Dedifferentiated amniotic fluid mesenchymal stem cell (primary cell): Measurements from ENCODE around the gene TAF15.

Experiments
- DNase-seq: peaks from one replicate; pipeline ENCODE4 v3.0.0-alpha.2; 2016; ENCODE audit errors: extremely low spot score

The TAF15 gene

DNA sequence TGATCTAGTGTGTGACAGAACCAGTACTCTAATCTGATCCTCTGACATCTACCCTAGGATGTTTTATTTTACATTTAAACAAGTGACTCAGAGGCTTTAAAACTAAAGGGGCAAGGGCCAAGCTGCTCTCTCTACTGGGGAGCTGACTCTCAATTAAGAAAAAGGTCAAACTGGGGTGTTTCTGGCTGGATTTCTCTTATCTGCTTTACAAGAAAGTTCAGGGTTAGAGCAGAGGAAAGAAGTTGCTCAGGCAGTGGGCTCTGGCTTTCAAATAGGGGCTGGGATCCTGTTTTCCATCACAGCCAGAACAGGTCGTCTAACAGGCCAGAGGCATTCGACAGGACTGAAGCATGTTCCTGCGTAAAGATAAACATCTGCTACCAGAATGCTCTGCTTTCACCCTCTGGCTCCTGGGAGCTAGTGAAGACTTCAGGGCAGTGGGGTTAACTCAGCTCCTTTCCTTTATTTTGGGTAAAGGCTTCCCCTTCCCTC is 22.3 kb upstream of the TAF15 start:
- no peak for DNase-seq

GRCh38 chr17:35788477-35789368 is 20.6 kb upstream of the TAF15 start:
- peak; percentile 83 for DNase-seq

GRCh38 chr17:35790841-35791240 is 18.4 kb upstream of the TAF15 start:
- no peak for DNase-seq

DNA sequence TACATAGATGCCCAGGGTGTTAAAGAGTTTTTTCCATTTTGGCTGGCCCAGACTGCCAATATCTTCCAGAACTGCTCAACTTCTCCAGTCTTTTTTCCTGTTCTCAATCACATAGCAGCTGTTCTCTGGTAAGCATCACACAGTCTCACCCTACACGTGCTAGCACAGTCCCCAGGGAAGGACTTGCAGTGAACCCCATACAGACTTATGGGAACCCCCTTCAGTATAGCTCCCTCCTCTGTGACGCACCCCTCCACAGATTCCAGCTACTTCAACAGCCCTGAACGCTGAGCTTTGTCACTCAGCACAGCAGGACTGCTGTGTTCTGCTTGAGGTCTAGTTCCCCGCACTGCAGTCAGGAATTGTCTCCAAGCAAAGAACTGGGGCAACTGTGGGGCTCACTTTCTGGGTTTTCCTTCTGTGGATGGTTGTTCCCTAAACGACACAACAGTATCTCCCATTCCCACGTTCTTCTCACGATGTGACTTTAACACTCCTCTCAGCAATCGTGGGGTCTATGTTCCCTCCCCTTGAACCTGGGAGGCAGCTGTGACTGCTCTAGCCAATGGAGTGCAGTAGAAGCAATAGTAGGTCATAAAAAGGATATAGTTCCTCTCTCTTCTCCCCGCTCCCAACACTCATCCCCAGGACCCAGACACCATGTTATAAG is 17.5 kb upstream of the TAF15 start:
- no peak for DNase-seq

DNA sequence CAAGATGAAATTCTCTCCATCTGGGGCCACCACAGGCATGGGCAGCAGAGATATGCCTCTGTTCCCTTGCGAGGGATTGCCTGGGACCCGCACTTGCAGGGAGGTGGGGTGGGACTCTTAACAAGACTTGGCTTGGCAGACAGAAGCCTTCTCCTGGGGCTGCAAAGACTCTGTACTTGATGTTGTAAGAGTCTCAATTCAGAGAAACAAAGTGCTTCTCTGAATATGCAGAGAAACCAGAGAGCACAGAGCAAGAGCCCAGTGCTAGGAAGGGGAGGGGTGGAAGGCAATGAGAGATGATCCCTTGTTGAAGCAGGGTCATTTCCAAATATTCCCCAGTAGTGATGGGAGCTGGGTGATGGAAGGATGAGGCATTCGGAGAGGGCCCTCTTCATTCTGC is 16.0 kb upstream of the TAF15 start:
- DNase-seq, result no peak

DNA sequence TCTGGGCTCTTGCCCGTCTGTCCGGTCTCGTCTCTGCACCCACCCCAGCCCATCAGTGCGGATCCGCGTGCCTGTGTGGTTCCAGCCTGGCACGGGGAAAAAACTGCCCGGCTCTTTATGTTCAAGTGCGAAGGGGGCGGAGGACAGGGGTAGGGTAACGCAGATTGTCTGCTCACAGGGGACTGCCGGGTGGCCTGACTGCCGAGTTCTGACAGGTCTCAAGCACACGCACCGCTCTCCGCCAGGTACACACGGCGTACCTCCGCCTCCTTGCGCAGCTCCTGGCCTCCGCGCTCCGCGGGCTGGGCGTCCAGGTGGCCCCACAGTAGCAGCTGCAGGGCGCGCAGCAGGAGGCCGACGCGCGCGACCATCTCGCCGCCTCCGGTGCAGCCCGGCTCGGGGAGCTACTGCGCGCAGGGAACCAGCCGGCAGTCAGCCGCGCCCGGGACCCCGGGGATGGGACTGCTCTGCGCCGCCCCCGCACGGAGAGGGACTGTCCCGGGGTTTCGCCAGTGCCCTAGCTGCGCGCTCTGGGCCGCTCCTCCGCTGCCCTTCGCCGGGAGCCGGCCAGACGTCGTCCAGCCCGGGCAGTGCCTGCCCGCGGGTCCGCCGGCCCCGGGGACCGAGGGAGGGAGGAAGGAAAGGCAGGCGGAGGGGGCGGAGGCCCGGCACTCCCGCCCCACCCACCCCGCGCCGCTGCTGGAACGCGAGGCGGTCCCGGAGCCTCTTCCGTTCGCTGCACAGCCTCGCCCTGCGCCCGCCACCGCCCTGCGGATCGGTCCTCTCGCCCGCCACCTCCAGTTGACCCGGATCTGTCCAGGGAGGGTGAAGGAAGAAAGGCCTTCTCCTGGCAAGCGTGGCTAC is 14.0 kb upstream of the TAF15 start, which contains the start of gene MMP28:
TSS of gene MMP28 (minus strand) at position 635 of the 864 bp plus-strand sequence. CDS start at position 371, 264 bp downstream.
- no peak for DNase-seq

DNA sequence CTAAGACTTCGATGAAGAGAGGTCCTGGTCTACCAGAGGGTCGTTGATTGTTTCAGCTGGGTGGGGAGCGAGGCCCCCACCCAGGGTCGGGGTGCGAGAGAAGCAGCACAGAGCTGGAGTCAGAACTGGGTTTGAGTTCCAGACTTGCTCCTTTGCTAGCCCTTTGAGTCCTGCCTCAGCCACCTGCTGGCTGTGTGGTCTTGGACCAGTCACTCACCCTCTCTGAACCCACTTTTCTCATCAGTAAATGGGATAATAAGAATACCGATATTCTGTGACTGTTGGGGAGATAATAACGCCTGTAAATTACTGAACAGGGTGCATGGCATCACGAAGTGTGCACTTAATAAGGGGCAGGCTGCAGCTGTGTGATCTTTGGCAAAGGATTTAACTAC is 13.4 kb upstream of the TAF15 start:
- no peak for DNase-seq

GRCh38 chr17:35796942-35797341 is 12.3 kb upstream of the TAF15 start:
- DNase-seq, result no peak

DNA sequence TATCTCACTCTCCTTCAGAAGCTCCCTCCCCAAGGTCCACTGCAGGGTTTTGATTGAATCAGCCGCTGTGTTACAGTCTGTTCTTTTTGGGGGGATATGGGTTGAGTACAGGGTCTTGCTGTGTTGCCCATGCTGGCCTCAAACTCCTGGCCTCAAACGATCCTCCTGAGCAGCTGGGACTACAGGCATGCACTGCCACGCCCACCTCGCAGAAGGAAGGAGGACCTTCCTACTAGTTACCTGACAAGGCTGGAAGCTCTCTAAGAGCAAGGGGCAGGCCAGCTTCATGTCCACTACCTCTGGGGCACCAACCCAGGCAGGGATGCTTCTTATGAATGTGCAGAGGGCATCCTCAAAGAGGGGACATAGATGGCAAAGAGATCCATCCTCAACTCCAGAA is 11.9 kb upstream of the TAF15 start:
- DNase-seq, result no peak

DNA sequence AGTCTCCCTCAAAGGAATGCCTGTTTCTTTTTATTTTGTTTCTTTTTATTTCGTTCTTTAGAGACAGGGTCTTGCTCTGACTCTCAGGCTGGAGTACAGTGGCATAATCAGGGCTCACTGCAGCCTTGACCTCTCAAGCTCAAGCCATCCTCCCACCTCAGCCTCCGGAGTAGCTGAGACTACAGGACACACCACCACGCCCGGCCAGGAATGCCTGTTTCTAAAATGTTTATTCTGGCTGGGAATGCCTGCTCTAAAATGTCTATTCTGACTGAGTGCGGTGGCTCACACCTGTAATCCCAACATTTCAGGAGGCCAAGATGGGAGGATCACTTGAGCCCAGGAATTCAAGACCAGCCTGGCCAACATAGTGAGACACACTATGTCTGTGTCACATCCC is 11.4 kb upstream of the TAF15 start:
- DNase-seq, result no peak

GRCh38 chr17:35799942-35800341 is 9.3 kb upstream of the TAF15 start:
- peak; percentile 81 for DNase-seq

DNA sequence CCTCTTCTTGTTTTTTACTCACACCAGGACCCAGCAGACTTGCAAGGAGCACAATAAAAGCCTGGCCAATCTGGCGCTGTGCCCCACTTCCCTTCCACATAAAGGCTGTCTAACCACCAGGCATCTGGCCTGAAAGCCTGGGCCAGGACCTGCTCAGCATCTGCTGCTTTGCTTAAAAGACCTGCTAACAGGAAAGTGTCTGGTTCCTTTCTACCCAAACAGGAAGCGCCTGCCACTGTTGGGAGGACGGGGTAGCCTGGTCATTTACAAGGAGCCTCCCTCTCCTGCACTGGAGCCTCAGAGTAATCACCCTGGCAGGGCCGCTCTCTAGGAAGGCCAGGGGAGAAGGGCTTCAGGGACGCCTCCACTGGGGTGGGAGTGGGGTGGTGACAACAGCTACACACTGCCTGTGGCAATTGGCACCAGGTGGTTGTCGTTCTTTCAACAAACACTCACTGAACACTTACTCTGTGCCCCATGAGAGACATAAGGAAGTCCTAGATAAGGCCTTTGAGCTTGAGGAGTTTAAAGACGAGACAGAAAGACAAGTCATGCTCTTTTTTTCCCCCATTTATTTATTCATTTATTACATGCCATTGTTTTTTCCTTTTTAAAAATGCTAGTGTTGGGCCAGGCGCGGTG is 7.6 kb upstream of the TAF15 start:
- DNase-seq, result no peak

DNA sequence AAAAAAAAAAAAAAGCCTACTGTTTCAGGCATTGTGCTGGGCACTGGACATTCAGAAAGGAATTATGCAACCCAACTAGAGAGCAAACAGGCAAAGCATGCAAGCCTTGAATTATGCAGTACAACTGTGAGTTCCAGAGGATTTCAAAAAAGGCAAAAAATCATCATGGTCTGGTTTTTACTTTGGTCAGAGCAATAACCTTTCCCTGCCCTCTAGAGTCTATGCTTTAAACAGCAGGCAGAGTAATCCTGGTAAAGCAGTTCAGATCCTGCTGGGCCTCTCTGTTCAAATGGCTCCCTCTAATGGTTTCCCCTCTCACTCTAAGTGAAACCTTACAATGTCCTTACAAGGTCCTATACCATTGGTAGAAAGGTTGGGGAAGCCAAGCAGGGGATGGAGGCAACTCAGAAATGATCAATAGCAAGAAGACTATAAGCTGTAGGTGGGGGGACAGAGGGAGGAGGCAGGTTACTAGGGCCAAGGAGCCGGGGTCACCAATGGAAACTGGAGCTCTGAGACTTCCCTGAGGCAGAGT is 4.6 kb upstream of the TAF15 start:
- DNase-seq, result peak; percentile 97

- DNase-seq, result peak; percentile 32
Measured at GRCh38 chr17:35807371-35808144, 1.7 kb upstream of the TAF15 start.

- no peak for DNase-seq
Measured at GRCh38 chr17:35808240-35808961, 883 bp upstream of the TAF15 start.

DNA sequence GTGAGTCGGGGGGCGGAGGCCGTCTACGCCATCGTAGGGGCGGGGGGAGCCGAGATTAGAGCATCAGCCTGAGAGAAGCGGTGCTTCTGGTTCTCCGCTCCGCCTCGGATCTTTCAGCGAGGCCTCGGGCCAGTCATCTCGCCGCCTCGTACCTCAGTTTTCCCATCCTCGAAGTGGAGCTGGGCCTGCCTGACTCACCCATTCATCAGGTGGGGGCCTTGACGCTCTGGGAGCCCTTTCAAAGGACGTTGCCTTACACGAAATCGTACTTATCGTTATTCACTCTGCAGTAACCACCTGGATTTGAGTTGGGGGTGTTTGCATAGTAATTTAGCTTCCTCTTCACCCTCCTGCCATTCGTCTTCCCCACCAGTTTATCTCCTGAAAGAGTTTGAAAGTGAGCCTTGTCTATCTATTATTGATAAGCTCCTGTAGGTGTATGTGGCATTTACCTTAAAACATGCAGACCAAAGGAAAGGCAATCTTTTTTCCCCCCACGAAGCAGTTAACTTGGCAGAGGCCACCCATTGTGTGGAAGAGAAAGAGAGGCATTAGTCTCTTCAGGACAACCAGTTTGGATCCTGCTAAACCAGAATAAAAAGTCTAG is 674 bp downstream of the TAF15 start:
- peak; percentile 17 for DNase-seq

GRCh38 chr17:35811759-35812158 is 2.5 kb downstream of the TAF15 start:
- DNase-seq, result no peak

DNA sequence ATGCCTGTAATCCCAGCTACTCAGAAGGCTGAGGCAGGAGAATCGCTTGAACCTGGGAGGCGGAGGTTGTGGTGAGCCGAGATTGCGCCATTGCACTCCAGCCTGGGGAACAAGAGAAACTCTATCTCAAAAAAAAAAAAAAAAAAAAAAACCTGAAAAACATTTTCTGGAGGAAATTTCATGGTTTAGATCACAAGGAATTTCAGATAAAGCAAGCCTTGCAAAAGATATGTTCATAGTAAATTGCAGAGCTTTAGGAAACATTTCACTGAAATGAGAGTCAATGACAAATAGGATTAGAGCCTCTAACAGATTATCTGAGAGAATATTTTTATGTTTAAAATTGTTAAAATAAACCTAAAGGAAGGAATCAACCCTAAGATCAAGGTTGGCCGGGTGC is 3.2 kb downstream of the TAF15 start:
- no peak for DNase-seq

DNA sequence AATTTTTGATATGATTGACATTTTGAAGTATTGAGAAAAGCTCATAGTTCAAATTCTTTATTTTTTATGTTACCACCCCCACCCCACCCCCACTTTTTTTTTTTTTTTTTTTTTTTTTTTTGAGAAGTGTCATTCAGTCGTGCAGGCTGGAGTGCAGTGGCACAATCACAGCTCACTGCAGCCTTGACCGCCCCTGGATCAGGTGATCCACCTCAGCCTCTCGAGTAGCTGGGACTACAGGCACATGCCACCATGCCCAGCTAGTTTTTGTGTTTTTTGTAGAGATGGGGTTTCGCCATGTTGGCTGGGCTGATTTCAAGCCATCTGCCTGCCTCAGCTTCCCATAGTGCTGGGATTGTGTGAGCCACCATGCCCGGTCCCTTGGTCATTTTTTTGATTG is 7.4 kb downstream of the TAF15 start:
- no peak for DNase-seq
